ENCODE measurements around the gene SF3B6. TPM values are rescaled to one million over a fixed set of nuclear protein-coding genes. Genes with fewer than 3 reads are reported as not detected.

SF3B6 gene
- total RNA-seq, 1 experiment from 2014 or later, result 285 TPM

GRCh38 chr2:24077535-24077877, 1.4 kb upstream of the SF3B6 start:
- H3K36me3 ChIP-seq (ENCODE audit: insufficient read depth, low read length), result peaks cover 12% of the 10 kb centered on the region
- H3K4me2 ChIP-seq (ENCODE audit: low read depth, low read length, poor library complexity, severe bottlenecking), result peak overlapping the region; percentile 69
- H3K9me3 ChIP-seq (ENCODE audit: low read length), result no peaks in the 10 kb centered on the region
- H2AFZ ChIP-seq (ENCODE audit: low read length), result 0 out of 2 replicates have a peak overlapping the region, but pooled peaks have one; percentile 26
- no peak for DNase-seq
- H3K9me2 ChIP-seq (replicated peaks; ENCODE audit: insufficient read depth, low read length), result no peaks in the 10 kb centered on the region
- H3K27me3 ChIP-seq (ENCODE audit: low read length), result no peaks in the 10 kb centered on the region
- peak overlapping the region; percentile 65 for H3K9ac ChIP-seq (ENCODE audit: low read length)
- peak overlapping the region; percentile 95 for H3K4me3 ChIP-seq (ENCODE audit: low read length)
- peak overlapping the region; percentile 50 for H3K27ac ChIP-seq (ENCODE audit: low read length)
- no peaks in the 10 kb centered on the region; the same call in 1 of the 2 replicates for H4K20me1 ChIP-seq (ENCODE audit: insufficient read depth, low read depth, low read length)
- H3K79me2 ChIP-seq (ENCODE audit: low read length), result peaks cover 35% of the 10 kb centered on the region
- H3K4me1 ChIP-seq (ENCODE audit: low read length), result peaks cover 26% of the 10 kb centered on the region

- Histone ChIP-seq H4K20me1 (ENCODE audit: insufficient read depth, low read depth, low read length) (no peaks in the 10 kb centered on the region; the same call in 1 of the 2 replicates), H3K9ac (ENCODE audit: low read length) (peak overlapping the region; percentile 65), H3K4me2 (ENCODE audit: low read depth, low read length, poor library complexity, severe bottlenecking) (peak overlapping the region; percentile 69), H3K9me3 (ENCODE audit: low read length) (no peaks in the 10 kb centered on the region), H2AFZ (ENCODE audit: low read length) (0 out of 2 replicates have a peak overlapping the region, but pooled peaks have one; percentile 26), H3K79me2 (ENCODE audit: low read length) (peaks cover 40% of the 10 kb centered on the region), H3K27me3 (ENCODE audit: low read length) (no peaks in the 10 kb centered on the region), H3K4me3 (ENCODE audit: low read length) (peak overlapping the region; percentile 95), H3K27ac (ENCODE audit: low read length) (peak overlapping the region; percentile 50), H3K36me3 (ENCODE audit: insufficient read depth, low read length) (peaks cover 16% of the 10 kb centered on the region; the same call in 1 of the 2 replicates), H3K4me1 (ENCODE audit: low read length) (peaks cover 26% of the 10 kb centered on the region), H3K9me2 (replicated peaks; ENCODE audit: insufficient read depth, low read length) (no peaks in the 10 kb centered on the region)
- peak; percentile 68 for DNase-seq
Measured at GRCh38 chr2:24076849-24077534, 866 bp upstream of the SF3B6 start.

- H3K4me2 ChIP-seq (ENCODE audit: low read depth, low read length, poor library complexity, severe bottlenecking), result peak overlapping the region; percentile 98
- no peaks in the 10 kb centered on the region for H3K9me2 ChIP-seq (replicated peaks; ENCODE audit: insufficient read depth, low read length)
- H2AFZ ChIP-seq (ENCODE audit: low read length), result no peak overlapping the region
- no peaks in the 10 kb centered on the region for H3K9me3 ChIP-seq (ENCODE audit: low read length)
- peaks cover 26% of the 10 kb centered on the region for H3K4me1 ChIP-seq (ENCODE audit: low read length)
- H3K27me3 ChIP-seq (ENCODE audit: low read length), result no peaks in the 10 kb centered on the region
- H3K27ac ChIP-seq (ENCODE audit: low read length), result no peak overlapping the region; the same call in 1 of the 2 replicates
- H4K20me1 ChIP-seq (ENCODE audit: insufficient read depth, low read depth, low read length), result no peaks in the 10 kb centered on the region; the same call in 1 of the 2 replicates
- H3K79me2 ChIP-seq (ENCODE audit: low read length), result peaks cover 49% of the 10 kb centered on the region
- peaks cover 16% of the 10 kb centered on the region; the same call in 1 of the 2 replicates for H3K36me3 ChIP-seq (ENCODE audit: insufficient read depth, low read length)
- DNase-seq, result no peak
- peak overlapping the region; percentile 95 for H3K4me3 ChIP-seq (ENCODE audit: low read length)
- H3K9ac ChIP-seq (ENCODE audit: low read length), result peak overlapping the region; percentile 87
Measured at GRCh38 chr2:24075259-24075658, 867 bp downstream of the SF3B6 start.

GRCh38 chr2:24073816-24074215, 2.3 kb downstream of the SF3B6 start:
- H3K9ac ChIP-seq (ENCODE audit: low read length), result no peak overlapping the region
- H3K79me2 ChIP-seq (ENCODE audit: low read length), result peaks cover 52% of the 10 kb centered on the region
- no peak for DNase-seq
- peaks cover 26% of the 10 kb centered on the region for H3K4me1 ChIP-seq (ENCODE audit: low read length)
- H4K20me1 ChIP-seq (ENCODE audit: insufficient read depth, low read depth, low read length), result peaks cover 6% of the 10 kb centered on the region
- no peak overlapping the region for H3K4me2 ChIP-seq (ENCODE audit: low read depth, low read length, poor library complexity, severe bottlenecking)
- no peaks in the 10 kb centered on the region for H3K9me2 ChIP-seq (replicated peaks; ENCODE audit: insufficient read depth, low read length)
- H3K9me3 ChIP-seq (ENCODE audit: low read length), result no peaks in the 10 kb centered on the region
- H3K4me3 ChIP-seq (ENCODE audit: low read length), result no peak overlapping the region
- H3K36me3 ChIP-seq (ENCODE audit: insufficient read depth, low read length), result peaks cover 16% of the 10 kb centered on the region; the same call in 1 of the 2 replicates
- H3K27ac ChIP-seq (ENCODE audit: low read length), result no peak overlapping the region
- H2AFZ ChIP-seq (ENCODE audit: low read length), result no peak overlapping the region
- H3K27me3 ChIP-seq (ENCODE audit: low read length), result no peaks in the 10 kb centered on the region

GRCh38 chr2:24072259-24072658, 3.9 kb downstream of the SF3B6 start:
- Histone ChIP-seq H3K9ac (ENCODE audit: low read length) (no peak overlapping the region), H3K79me2 (ENCODE audit: low read length) (peaks cover 52% of the 10 kb centered on the region), H3K36me3 (ENCODE audit: insufficient read depth, low read length) (peaks cover 23% of the 10 kb centered on the region; the same call in 1 of the 2 replicates), H3K9me2 (replicated peaks; ENCODE audit: insufficient read depth, low read length) (no peaks in the 10 kb centered on the region), H3K27ac (ENCODE audit: low read length) (no peak overlapping the region), H3K4me3 (ENCODE audit: low read length) (no peak overlapping the region), H3K4me2 (ENCODE audit: low read depth, low read length, poor library complexity, severe bottlenecking) (no peak overlapping the region), H3K4me1 (ENCODE audit: low read length) (peaks cover 16% of the 10 kb centered on the region), H4K20me1 (ENCODE audit: insufficient read depth, low read depth, low read length) (peaks cover 6% of the 10 kb centered on the region), H2AFZ (ENCODE audit: low read length) (no peak overlapping the region), H3K27me3 (ENCODE audit: low read length) (no peaks in the 10 kb centered on the region), H3K9me3 (ENCODE audit: low read length) (no peaks in the 10 kb centered on the region)
- DNase-seq, result no peak

GRCh38 chr2:24065341-24065740, 10.8 kb downstream of the SF3B6 start:
- H3K36me3 ChIP-seq (ENCODE audit: insufficient read depth, low read length), result peaks cover 14% of the 10 kb centered on the region; the same call in 1 of the 2 replicates

GRCh38 chr2:24058564-24059271, 17.4 kb downstream of the SF3B6 start:
- H3K79me2 ChIP-seq (ENCODE audit: low read length), result no peaks in the 10 kb centered on the region
- H3K9me2 ChIP-seq (replicated peaks; ENCODE audit: insufficient read depth, low read length), result no peaks in the 10 kb centered on the region
- H3K27ac ChIP-seq (ENCODE audit: low read length), result peak overlapping the region; percentile 22; the same call in 1 of the 2 replicates
- H3K4me1 ChIP-seq (ENCODE audit: low read length), result peaks cover 10% of the 10 kb centered on the region
- no peak overlapping the region for H3K4me3 ChIP-seq (ENCODE audit: low read length)
- peak overlapping the region; percentile 97 for H2AFZ ChIP-seq (ENCODE audit: low read length)
- no peaks in the 10 kb centered on the region for H3K27me3 ChIP-seq (ENCODE audit: low read length)
- H3K4me2 ChIP-seq (ENCODE audit: low read depth, low read length, poor library complexity, severe bottlenecking), result no peak overlapping the region
- peak overlapping the region; percentile 28; the same call in 1 of the 2 replicates for H3K9ac ChIP-seq (ENCODE audit: low read length)
- no peaks in the 10 kb centered on the region for H3K9me3 ChIP-seq (ENCODE audit: low read length)
- H4K20me1 ChIP-seq (ENCODE audit: insufficient read depth, low read depth, low read length), result no peaks in the 10 kb centered on the region
- peak; percentile 54 for DNase-seq
- no peaks in the 10 kb centered on the region for H3K36me3 ChIP-seq (ENCODE audit: insufficient read depth, low read length)

More at GRCh38 chr2:24065341-24065740, 10.8 kb downstream of the SF3B6 start:
- Histone ChIP-seq H3K27me3 (ENCODE audit: low read length) (no peaks in the 10 kb centered on the region), H4K20me1 (ENCODE audit: insufficient read depth, low read depth, low read length) (peaks cover 6% of the 10 kb centered on the region; the same call in 1 of the 2 replicates), H3K79me2 (ENCODE audit: low read length) (peaks cover 3% of the 10 kb centered on the region; the same call in 1 of the 2 replicates), H2AFZ (ENCODE audit: low read length) (no peak overlapping the region), H3K4me1 (ENCODE audit: low read length) (no peaks in the 10 kb centered on the region), H3K27ac (ENCODE audit: low read length) (no peak overlapping the region), H3K9ac (ENCODE audit: low read length) (no peak overlapping the region), H3K4me3 (ENCODE audit: low read length) (no peak overlapping the region), H3K4me2 (ENCODE audit: low read depth, low read length, poor library complexity, severe bottlenecking) (no peak overlapping the region), H3K9me2 (replicated peaks; ENCODE audit: insufficient read depth, low read length) (no peaks in the 10 kb centered on the region), H3K9me3 (ENCODE audit: low read length) (no peaks in the 10 kb centered on the region)
- DNase-seq, result no peak

GRCh38 chr2:24055750-24056149, 20.4 kb downstream of the SF3B6 start:
- no peak for DNase-seq
- no peaks in the 10 kb centered on the region for H3K9me3 ChIP-seq (ENCODE audit: low read length)
- H3K79me2 ChIP-seq (ENCODE audit: low read length), result no peaks in the 10 kb centered on the region
- H3K27ac ChIP-seq (ENCODE audit: low read length), result no peak overlapping the region
- no peak overlapping the region for H3K4me3 ChIP-seq (ENCODE audit: low read length)
- peaks cover 10% of the 10 kb centered on the region for H3K4me1 ChIP-seq (ENCODE audit: low read length)
- no peak overlapping the region for H2AFZ ChIP-seq (ENCODE audit: low read length)
- no peaks in the 10 kb centered on the region for H3K27me3 ChIP-seq (ENCODE audit: low read length)
- no peaks in the 10 kb centered on the region for H3K9me2 ChIP-seq (replicated peaks; ENCODE audit: insufficient read depth, low read length)
- H4K20me1 ChIP-seq (ENCODE audit: insufficient read depth, low read depth, low read length), result no peaks in the 10 kb centered on the region
- no peak overlapping the region for H3K4me2 ChIP-seq (ENCODE audit: low read depth, low read length, poor library complexity, severe bottlenecking)
- H3K9ac ChIP-seq (ENCODE audit: low read length), result no peak overlapping the region
- no peaks in the 10 kb centered on the region for H3K36me3 ChIP-seq (ENCODE audit: insufficient read depth, low read length)

All from Karpas-422 (cell line).